ENCODE measurements around the gene PTPN13. TPM values are rescaled to one million over a fixed set of nuclear protein-coding genes. Genes with fewer than 3 reads are reported as not detected.

Gene PTPN13
- total and polyA plus RNA-seq, 8 donors: 1.9 to 9.1 (median 6.7) TPM

DNA sequence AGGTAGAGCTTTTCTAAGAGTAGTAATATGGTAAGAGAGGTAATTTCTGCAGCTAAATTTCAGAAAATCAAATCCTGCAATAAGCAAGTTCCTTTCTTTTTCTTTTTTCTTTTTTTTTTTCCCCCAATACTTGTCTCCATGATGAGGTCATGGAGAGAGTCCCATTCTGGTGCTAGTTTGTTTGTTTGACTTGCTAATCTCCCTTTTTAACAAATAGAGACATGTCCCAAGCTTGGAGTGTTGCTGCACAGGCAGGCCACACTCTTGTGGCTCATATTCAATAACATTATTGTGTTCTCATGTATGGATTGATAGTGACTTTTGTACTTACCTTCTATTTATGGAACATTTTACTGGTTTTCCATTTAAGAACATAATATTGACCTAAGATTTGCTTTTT, 25.5 kb downstream of the PTPN13 start:
- H3K4me1 ChIP-seq: no peaks in the 10 kb centered on the region
- H3K9me3 ChIP-seq: no peaks in the 10 kb centered on the region
- no peak overlapping the region for H3K4me3 ChIP-seq
- no peaks in the 10 kb centered on the region for H3K36me3 ChIP-seq
- no peak overlapping the region for H3K27ac ChIP-seq
- DNase-seq: no peak
- intact Hi-C loops (cut with DNase I): no loop called here
- no peak for FAIRE-seq
- no peak for ATAC-seq
- H3K27me3 ChIP-seq: no peaks in the 10 kb centered on the region
- TF ChIP-seq, protein P1, sequence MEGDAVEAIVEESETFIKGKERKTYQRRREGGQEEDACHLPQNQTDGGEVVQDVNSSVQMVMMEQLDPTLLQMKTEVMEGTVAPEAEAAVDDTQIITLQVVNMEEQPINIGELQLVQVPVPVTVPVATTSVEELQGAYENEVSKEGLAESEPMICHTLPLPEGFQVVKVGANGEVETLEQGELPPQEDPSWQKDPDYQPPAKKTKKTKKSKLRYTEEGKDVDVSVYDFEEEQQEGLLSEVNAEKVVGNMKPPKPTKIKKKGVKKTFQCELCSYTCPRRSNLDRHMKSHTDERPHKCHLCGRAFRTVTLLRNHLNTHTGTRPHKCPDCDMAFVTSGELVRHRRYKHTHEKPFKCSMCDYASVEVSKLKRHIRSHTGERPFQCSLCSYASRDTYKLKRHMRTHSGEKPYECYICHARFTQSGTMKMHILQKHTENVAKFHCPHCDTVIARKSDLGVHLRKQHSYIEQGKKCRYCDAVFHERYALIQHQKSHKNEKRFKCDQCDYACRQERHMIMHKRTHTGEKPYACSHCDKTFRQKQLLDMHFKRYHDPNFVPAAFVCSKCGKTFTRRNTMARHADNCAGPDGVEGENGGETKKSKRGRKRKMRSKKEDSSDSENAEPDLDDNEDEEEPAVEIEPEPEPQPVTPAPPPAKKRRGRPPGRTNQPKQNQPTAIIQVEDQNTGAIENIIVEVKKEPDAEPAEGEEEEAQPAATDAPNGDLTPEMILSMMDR (IDR thresholded peaks at IDR 0.05): no peak

DNA sequence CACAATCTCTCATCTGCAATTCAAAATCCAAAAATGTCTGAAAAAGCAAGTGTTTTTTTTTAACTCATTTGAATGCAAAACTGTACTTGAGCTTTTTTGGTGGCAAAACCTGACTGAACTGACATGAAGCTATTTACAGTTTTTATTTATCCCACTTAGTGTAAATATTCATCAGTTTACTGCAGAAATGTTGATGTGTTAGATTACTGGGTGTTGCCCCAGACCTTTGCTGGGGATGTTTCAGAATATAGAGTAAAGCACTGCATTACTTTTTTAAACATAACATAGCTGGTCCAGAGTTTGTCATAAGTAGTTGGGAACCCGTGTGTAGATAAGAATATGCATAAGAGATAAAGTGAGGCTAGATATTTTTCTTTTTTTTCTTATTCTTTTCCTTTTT, 27.3 kb downstream of the PTPN13 start:
- H3K4me1 ChIP-seq: no peaks in the 10 kb centered on the region
- H3K36me3 ChIP-seq: no peaks in the 10 kb centered on the region
- ATAC-seq (no peak), FAIRE-seq (no peak), DNase-seq (no peak)
- no peak overlapping the region for H3K4me3 ChIP-seq
- H3K27me3 ChIP-seq: no peaks in the 10 kb centered on the region
- no peak overlapping the region for H3K27ac ChIP-seq
- TF ChIP-seq, protein P1 (IDR thresholded peaks at IDR 0.05): no peak
- no peaks in the 10 kb centered on the region for H3K9me3 ChIP-seq
- 27 to 33% methylated on average over 1 of the region's 1 CpG for WGBS, 2 donors
- intact Hi-C loops (cut with DNase I): no loop called here

DNA sequence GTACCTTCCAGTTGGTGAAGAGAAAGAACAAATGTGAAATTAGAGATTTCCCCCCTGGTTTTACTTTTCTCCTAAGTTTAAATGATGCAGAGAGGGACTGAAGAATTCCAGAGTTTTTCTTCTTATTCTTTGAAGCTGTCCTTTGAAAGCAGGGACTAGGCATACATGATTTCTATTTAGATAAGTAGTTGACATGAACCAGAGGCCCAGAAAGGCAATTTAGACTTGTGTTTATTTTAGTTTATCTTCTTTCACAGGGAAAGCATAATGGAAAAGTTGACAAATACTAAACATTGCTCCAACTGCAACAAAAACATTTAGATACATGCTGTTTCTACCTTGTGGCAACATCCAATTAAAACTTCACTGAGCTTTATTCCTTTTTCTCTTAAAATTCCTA, 32.0 kb downstream of the PTPN13 start:
- Histone ChIP-seq H3K27me3 (no peaks in the 10 kb centered on the region), H3K36me3 (no peaks in the 10 kb centered on the region), H3K27ac (no peak overlapping the region), H3K4me1 (peaks cover 0 to 6% (median 0%) of the 10 kb centered on the region in 3 donors), H3K4me3 (no peak overlapping the region), H3K9me3 (no peaks in the 10 kb centered on the region)
- ATAC-seq (no peak), DNase-seq (no peak), FAIRE-seq (no peak)
- TF ChIP-seq, protein P1 (IDR thresholded peaks at IDR 0.05): no peak
- intact Hi-C loops (cut with DNase I): no loop called here

DNA sequence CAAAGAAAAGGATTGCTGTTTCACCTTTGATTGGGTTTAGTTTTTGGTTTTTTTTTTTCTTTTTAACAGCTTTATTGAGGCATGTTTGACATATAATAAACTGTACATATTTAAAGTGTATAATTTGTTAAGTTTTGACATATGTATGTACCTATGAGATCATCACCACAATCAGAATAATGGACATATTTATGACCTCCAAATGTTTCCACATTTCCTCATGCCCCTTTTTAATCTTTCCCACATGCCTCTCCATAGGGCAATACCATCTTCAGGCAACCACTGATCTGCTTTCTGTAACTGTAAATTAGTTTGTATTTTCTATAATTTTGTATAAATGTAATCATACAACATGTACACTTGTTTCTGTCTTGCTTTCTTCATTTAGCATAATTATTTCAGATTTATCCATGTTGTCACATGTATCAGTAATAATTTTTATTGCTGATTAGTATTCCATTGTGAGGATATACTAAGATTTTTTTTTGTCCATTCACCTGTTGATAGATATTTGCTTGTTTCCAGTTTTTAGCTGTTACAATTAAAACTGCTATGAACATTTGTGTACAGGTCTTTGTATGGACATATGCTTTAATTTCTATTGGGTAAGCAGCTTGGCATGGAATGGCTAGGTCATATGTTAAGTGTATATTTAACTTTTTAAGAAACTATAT, 33.5 kb downstream of the PTPN13 start:
- no peaks in the 10 kb centered on the region for H3K27me3 ChIP-seq
- FAIRE-seq: no peak
- no peaks in the 10 kb centered on the region for H3K9me3 ChIP-seq
- no peak for DNase-seq
- H3K4me3 ChIP-seq: no peak overlapping the region
- no peak for ATAC-seq
- no peaks in the 10 kb centered on the region for H3K36me3 ChIP-seq
- H3K27ac ChIP-seq: no peak overlapping the region
- TF ChIP-seq, protein P1 (IDR thresholded peaks at IDR 0.05): no peak
- intact Hi-C loops (cut with DNase I): no loop called here
- peaks cover 0 to 7% (median 0%) of the 10 kb centered on the region in 3 donors for H3K4me1 ChIP-seq

DNA sequence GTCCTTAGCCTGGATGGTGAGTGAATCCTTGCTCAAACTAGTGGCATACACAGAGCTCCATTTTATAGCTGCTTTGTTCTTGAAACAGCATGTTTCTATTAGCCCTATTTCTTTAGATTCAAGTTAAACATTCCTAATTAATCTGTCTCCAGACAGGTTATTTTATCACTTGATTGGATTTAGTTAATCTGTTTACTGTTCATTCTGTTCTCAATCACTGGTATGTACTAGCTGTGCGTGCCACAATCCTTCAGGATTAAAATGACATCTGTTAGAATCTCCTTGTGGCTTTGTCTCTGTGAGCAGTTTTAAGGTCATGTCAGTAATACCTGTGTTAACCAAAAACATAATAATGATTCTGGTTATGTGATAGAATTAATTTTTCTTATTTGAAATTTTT, 36.5 kb downstream of the PTPN13 start:
- TF ChIP-seq, protein P1 (IDR thresholded peaks at IDR 0.05): no peak
- H3K36me3 ChIP-seq: no peaks in the 10 kb centered on the region
- peaks cover 0 to 7% (median 7%) of the 10 kb centered on the region in 3 donors for H3K4me1 ChIP-seq
- no peak overlapping the region for H3K4me3 ChIP-seq
- 44 to 62% methylated on average over 1 of the region's 1 CpG for WGBS, 2 donors
- intact Hi-C loops (cut with DNase I): no loop called here
- FAIRE-seq: no peak
- no peak overlapping the region for H3K27ac ChIP-seq
- no peak for ATAC-seq
- no peaks in the 10 kb centered on the region for H3K27me3 ChIP-seq
- H3K9me3 ChIP-seq: no peaks in the 10 kb centered on the region
- DNase-seq: no peak
